Measurements from ENCODE around the gene MRTFB.
"Not testable (repeated sequence)": the region's sequence is repeated elsewhere in the genome, so short reads cannot be mapped to it uniquely, and the experiment has no call there.

MRTFB gene

DNA sequence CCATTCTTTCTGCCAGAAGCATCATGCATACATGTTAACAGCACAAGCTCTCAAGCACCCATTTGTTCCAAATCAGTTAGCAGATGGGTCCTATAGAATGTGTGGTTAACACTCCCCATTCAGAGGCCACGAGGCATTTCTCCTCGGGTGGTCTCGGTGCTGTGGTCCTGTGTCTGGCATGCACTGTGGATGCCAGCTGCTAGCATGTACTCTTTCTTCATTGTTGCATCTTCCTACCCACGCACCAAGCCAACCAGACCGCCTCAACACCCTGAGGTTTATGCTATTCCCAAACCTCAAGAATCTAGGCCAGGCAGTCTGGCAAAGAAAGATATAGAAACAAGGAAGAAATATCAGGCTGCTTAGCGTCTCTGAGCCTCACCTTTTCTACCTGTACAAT is 27.8 kb upstream of the MRTFB start:
- Histone ChIP-seq H2BK5ac (ENCODE audit: low read length) (no peak overlapping the region), H3K27me3 (ENCODE audit: insufficient read depth, low read length, poor library complexity) (no peaks in the 10 kb centered on the region), H3K36me3 (ENCODE audit: control insufficient read depth, insufficient read depth, low read length) (no peaks in the 10 kb centered on the region), H3K18ac (ENCODE audit: low read length) (no peak overlapping the region), H3K23ac (ENCODE audit: low read length) (no peak overlapping the region), H2AK5ac (ENCODE audit: low read length) (no peak overlapping the region), H3K79me2 (ENCODE audit: control insufficient read depth, insufficient read depth, low read length) (no peaks in the 10 kb centered on the region), H3K4me1 (ENCODE audit: control insufficient read depth, low read depth, low read length) (no peaks in the 10 kb centered on the region), H3K4ac (ENCODE audit: low read depth, low read length) (no peak overlapping the region), H3K79me1 (ENCODE audit: low read length) (no peaks in the 10 kb centered on the region), H2BK15ac (replicated peaks; ENCODE audit: low read depth) (no peak overlapping the region), H3K27ac (ENCODE audit: low read depth, low read length) (no peak overlapping the region), H3K4me2 (ENCODE audit: low read length) (no peak overlapping the region), H4K8ac (ENCODE audit: low read depth, low read length) (no peak overlapping the region), H3K56ac (ENCODE audit: low read length) (no peak overlapping the region), H4K5ac (ENCODE audit: low read length) (no peak overlapping the region), H3K4me3 (ENCODE audit: low read length) (no peak overlapping the region), H3K9ac (ENCODE audit: low read length) (no peak overlapping the region), H2BK120ac (ENCODE audit: low read depth, low read length) (no peak overlapping the region)
- no peak for DNase-seq
- no CpG with 5 or more reads among the region's 6 CpGs for WGBS (ENCODE audit: extremely low coverage, insufficient coverage, low lambda C conversion rate)

GRCh38 chr16:14043793-14044192 is 27.3 kb upstream of the MRTFB start:
- Histone ChIP-seq H3K23ac (ENCODE audit: low read length) (no peak overlapping the region), H3K79me1 (ENCODE audit: low read length) (no peaks in the 10 kb centered on the region), H2BK5ac (ENCODE audit: low read length) (no peak overlapping the region), H3K4me2 (ENCODE audit: low read length) (no peak overlapping the region), H3K4ac (ENCODE audit: low read depth, low read length) (no peak overlapping the region), H3K9ac (ENCODE audit: low read length) (no peak overlapping the region), H2BK120ac (ENCODE audit: low read depth, low read length) (no peak overlapping the region), H3K36me3 (ENCODE audit: control insufficient read depth, insufficient read depth, low read length) (no peaks in the 10 kb centered on the region), H4K8ac (ENCODE audit: low read depth, low read length) (no peak overlapping the region), H3K27me3 (ENCODE audit: insufficient read depth, low read length, poor library complexity) (no peaks in the 10 kb centered on the region), H3K79me2 (ENCODE audit: control insufficient read depth, insufficient read depth, low read length) (no peaks in the 10 kb centered on the region), H2AK5ac (ENCODE audit: low read length) (no peak overlapping the region), H3K4me1 (ENCODE audit: control insufficient read depth, low read depth, low read length) (no peaks in the 10 kb centered on the region), H4K5ac (ENCODE audit: low read length) (no peak overlapping the region), H2BK15ac (replicated peaks; ENCODE audit: low read depth) (no peak overlapping the region), H3K27ac (ENCODE audit: low read depth, low read length) (no peak overlapping the region), H3K18ac (ENCODE audit: low read length) (no peak overlapping the region), H3K4me3 (ENCODE audit: low read length) (no peak overlapping the region), H3K56ac (ENCODE audit: low read length) (no peak overlapping the region)
- DNase-seq: no peak
- no CpG with 5 or more reads among the region's 6 CpGs for WGBS (ENCODE audit: extremely low coverage, insufficient coverage, low lambda C conversion rate)

- not testable (repeated sequence) for H3K79me1 ChIP-seq (ENCODE audit: low read length); H3K79me2 ChIP-seq (ENCODE audit: control insufficient read depth, insufficient read depth, low read length); H2BK15ac ChIP-seq (replicated peaks; ENCODE audit: low read depth); H4K8ac ChIP-seq (ENCODE audit: low read depth, low read length); H3K36me3 ChIP-seq (ENCODE audit: control insufficient read depth, insufficient read depth, low read length); H3K56ac ChIP-seq (ENCODE audit: low read length); H2BK120ac ChIP-seq (ENCODE audit: low read depth, low read length); H3K4ac ChIP-seq (ENCODE audit: low read depth, low read length); H2BK5ac ChIP-seq (ENCODE audit: low read length); H3K4me3 ChIP-seq (ENCODE audit: low read length); H3K9ac ChIP-seq (ENCODE audit: low read length); DNase-seq; H3K18ac ChIP-seq (ENCODE audit: low read length); H2AK5ac ChIP-seq (ENCODE audit: low read length); H3K23ac ChIP-seq (ENCODE audit: low read length); H3K27me3 ChIP-seq (ENCODE audit: insufficient read depth, low read length, poor library complexity); H3K27ac ChIP-seq (ENCODE audit: low read depth, low read length); H4K5ac ChIP-seq (ENCODE audit: low read length); H3K4me2 ChIP-seq (ENCODE audit: low read length)
- peaks cover 13% of the 10 kb centered on the region for H3K4me1 ChIP-seq (ENCODE audit: control insufficient read depth, low read depth, low read length)
- no CpG with 5 or more reads among the region's 6 CpGs for WGBS (ENCODE audit: extremely low coverage, insufficient coverage, low lambda C conversion rate)
Observed at GRCh38 chr16:14047121-14047859, 23.8 kb upstream of the MRTFB start.

- Histone ChIP-seq H2AK5ac (ENCODE audit: low read length) (no peak overlapping the region), H2BK120ac (ENCODE audit: low read depth, low read length) (no peak overlapping the region), H3K4me3 (ENCODE audit: low read length) (no peak overlapping the region), H3K4ac (ENCODE audit: low read depth, low read length) (no peak overlapping the region), H3K79me2 (ENCODE audit: control insufficient read depth, insufficient read depth, low read length) (no peaks in the 10 kb centered on the region), H4K8ac (ENCODE audit: low read depth, low read length) (no peak overlapping the region), H3K56ac (ENCODE audit: low read length) (peak overlapping the region; percentile 75), H3K23ac (ENCODE audit: low read length) (no peak overlapping the region), H3K27ac (ENCODE audit: low read depth, low read length) (no peak overlapping the region), H3K4me2 (ENCODE audit: low read length) (peak overlapping the region; percentile 10), H3K4me1 (ENCODE audit: control insufficient read depth, low read depth, low read length) (peaks cover 13% of the 10 kb centered on the region), H3K79me1 (ENCODE audit: low read length) (no peaks in the 10 kb centered on the region), H4K5ac (ENCODE audit: low read length) (no peak overlapping the region), H2BK5ac (ENCODE audit: low read length) (peak overlapping the region; percentile 78), H3K36me3 (ENCODE audit: control insufficient read depth, insufficient read depth, low read length) (no peaks in the 10 kb centered on the region), H3K9ac (ENCODE audit: low read length) (peak overlapping the region; percentile 30), H3K27me3 (ENCODE audit: insufficient read depth, low read length, poor library complexity) (no peaks in the 10 kb centered on the region), H3K18ac (ENCODE audit: low read length) (no peak overlapping the region), H2BK15ac (replicated peaks; ENCODE audit: low read depth) (no peak overlapping the region)
- WGBS (ENCODE audit: extremely low coverage, insufficient coverage, low lambda C conversion rate): no CpG with 5 or more reads among the region's 10 CpGs
- DNase-seq: peak; percentile 99
Observed at GRCh38 chr16:14050291-14051027, 20.7 kb upstream of the MRTFB start.

GRCh38 chr16:14051103-14051729 is 19.9 kb upstream of the MRTFB start:
- H2BK15ac ChIP-seq (replicated peaks; ENCODE audit: low read depth): no peak overlapping the region
- H4K5ac ChIP-seq (ENCODE audit: low read length): no peak overlapping the region
- peak overlapping the region; percentile 78 for H2BK5ac ChIP-seq (ENCODE audit: low read length)
- no CpG with 5 or more reads among the region's 5 CpGs for WGBS (ENCODE audit: extremely low coverage, insufficient coverage, low lambda C conversion rate)
- peak overlapping the region; percentile 75 for H3K56ac ChIP-seq (ENCODE audit: low read length)
- H3K27me3 ChIP-seq (ENCODE audit: insufficient read depth, low read length, poor library complexity): no peaks in the 10 kb centered on the region
- H3K36me3 ChIP-seq (ENCODE audit: control insufficient read depth, insufficient read depth, low read length): no peaks in the 10 kb centered on the region
- H2AK5ac ChIP-seq (ENCODE audit: low read length): peak overlapping the region; percentile 19
- H3K23ac ChIP-seq (ENCODE audit: low read length): no peak overlapping the region
- H3K79me2 ChIP-seq (ENCODE audit: control insufficient read depth, insufficient read depth, low read length): no peaks in the 10 kb centered on the region
- H3K79me1 ChIP-seq (ENCODE audit: low read length): no peaks in the 10 kb centered on the region
- peak overlapping the region; percentile 30 for H3K9ac ChIP-seq (ENCODE audit: low read length)
- peak; percentile 29 for DNase-seq
- no peak overlapping the region for H4K8ac ChIP-seq (ENCODE audit: low read depth, low read length)
- H3K4me1 ChIP-seq (ENCODE audit: control insufficient read depth, low read depth, low read length): peaks cover 13% of the 10 kb centered on the region
- peak overlapping the region; percentile 10 for H3K4me2 ChIP-seq (ENCODE audit: low read length)
- no peak overlapping the region for H2BK120ac ChIP-seq (ENCODE audit: low read depth, low read length)
- no peak overlapping the region for H3K4ac ChIP-seq (ENCODE audit: low read depth, low read length)
- no peak overlapping the region for H3K27ac ChIP-seq (ENCODE audit: low read depth, low read length)
- H3K18ac ChIP-seq (ENCODE audit: low read length): no peak overlapping the region
- H3K4me3 ChIP-seq (ENCODE audit: low read length): no peak overlapping the region
